Trophoblast cell (in vitro differentiated cells and primary cell): ENCODE measurements around the gene CRYM.
"Not testable (repeated sequence)": the region's sequence is repeated elsewhere in the genome, so short reads cannot be mapped to it uniquely, and the experiment has no call there.

Source experiments
- DNase-seq, 2 donors: peaks; one replicate each; pipeline ENCODE4 v3.0.0-alpha.2; 2016
- H2AFZ ChIP-seq: 2 replicates; pipeline ENCODE4 v1.6.1; 2013; ENCODE audit warnings: low read length, moderate library complexity, mild to moderate bottlenecking; ENCODE audit not compliant: insufficient read depth, poor library complexity
- H2AK5ac ChIP-seq: 2 replicates; pipeline ENCODE4 v1.6.1; 2013; ENCODE audit warnings: mild to moderate bottlenecking, low read length
- H2BK120ac ChIP-seq: 2 replicates; pipeline ENCODE4 v1.6.1; 2013; ENCODE audit warnings: low read length, mild to moderate bottlenecking, moderate library complexity; ENCODE audit not compliant: insufficient read depth, poor library complexity
- H2BK12ac ChIP-seq: 2 replicates; pipeline ENCODE4 v1.6.1; 2013; ENCODE audit warnings: mild to moderate bottlenecking, low read length, moderate library complexity
- H2BK5ac ChIP-seq: 2 replicates; pipeline ENCODE4 v1.6.1; 2013; ENCODE audit warnings: low read length, low read depth, moderate library complexity, mild to moderate bottlenecking; ENCODE audit not compliant: poor library complexity
- H3K14ac ChIP-seq: 2 replicates; pipeline ENCODE4 v1.6.1; 2013; ENCODE audit warnings: mild to moderate bottlenecking, low read length
- H3K18ac ChIP-seq: 2 replicates; pipeline ENCODE4 v1.6.1; 2013; ENCODE audit warnings: mild to moderate bottlenecking, low read length
- H3K23ac ChIP-seq: 2 replicates; pipeline ENCODE4 v1.6.1; 2013; ENCODE audit warnings: low read length
- H3K27ac ChIP-seq: 2 replicates; pipeline ENCODE4 v1.5.1; 2013; ENCODE audit warnings: low read depth, mild to moderate bottlenecking, inconsistent platforms, low read length, moderate library complexity
- H3K27me3 ChIP-seq: 2 replicates; pipeline ENCODE4 v1.6.1; 2013; ENCODE audit warnings: inconsistent platforms, mild to moderate bottlenecking, low read length, moderate library complexity; ENCODE audit not compliant: insufficient read depth
- H3K36me3 ChIP-seq, 2 experiments: 1 replicate in 1 of 2; 2 replicates in 1 of 2; pipeline ENCODE4 v1.6.1; 2013; ENCODE audit warnings: low read length in 2 of 2, mild to moderate bottlenecking in 2 of 2, moderate library complexity in 1 of 2; ENCODE audit not compliant: insufficient read depth in 2 of 2, control insufficient read depth in 1 of 2
- H3K4ac ChIP-seq: 2 replicates; pipeline ENCODE4 v1.6.1; 2013; ENCODE audit warnings: low read depth, mild to moderate bottlenecking, low read length, moderate library complexity
- H3K4me1 ChIP-seq, 2 experiments: 1 replicate in 1 of 2; 2 replicates in 1 of 2; pipeline ENCODE4 v1.6.1; 2013; ENCODE audit warnings: low read length in 2 of 2, mild to moderate bottlenecking in 2 of 2, moderate library complexity in 1 of 2; ENCODE audit not compliant: insufficient read depth in 2 of 2, control insufficient read depth in 1 of 2
- H3K4me2 ChIP-seq: 2 replicates; pipeline ENCODE4 v1.6.1; 2013; ENCODE audit warnings: inconsistent platforms, mild to moderate bottlenecking, low read length, moderate library complexity
- H3K4me3 ChIP-seq: 2 replicates; pipeline ENCODE4 v1.5.1; 2013; ENCODE audit warnings: mild to moderate bottlenecking, low read depth, low read length, inconsistent platforms
- H3K79me1 ChIP-seq: one replicate; pipeline ENCODE4 v1.6.1; 2013; ENCODE audit warnings: low read length
- H3K79me2 ChIP-seq: 2 replicates; pipeline ENCODE4 v1.6.1; 2013; ENCODE audit warnings: low read length, mild to moderate bottlenecking; ENCODE audit not compliant: control insufficient read depth, insufficient read depth, poor library complexity
- H3K9ac ChIP-seq: 2 replicates; pipeline ENCODE4 v1.6.1; 2013; ENCODE audit warnings: mild to moderate bottlenecking, low read length
- H3K9me3 ChIP-seq: 2 replicates; pipeline ENCODE4 v1.6.1; 2013; ENCODE audit warnings: low read depth, mild to moderate bottlenecking, control low read depth, inconsistent platforms, low read length; ENCODE audit not compliant: insufficient read depth
- H4K12ac ChIP-seq: 2 replicates; pipeline ENCODE4 v1.6.1; 2013; ENCODE audit warnings: low read depth, mild to moderate bottlenecking, low read length, moderate library complexity
- H4K8ac ChIP-seq: 2 replicates; pipeline ENCODE4 v1.6.1; 2013; ENCODE audit warnings: low read depth, mild to moderate bottlenecking, low read length, moderate library complexity
- H4K91ac ChIP-seq: one replicate; pipeline ENCODE4 v1.6.1; 2013; ENCODE audit warnings: low read depth, mild to moderate bottlenecking, low read length, moderate library complexity
- WGBS: extraction: QIAGEN DNeasy Blood & Tissue Kit; methylation state at CpG from one replicate; pipeline ENCODE4 v1.1.7; 2013; ENCODE audit warnings: missing lambda C conversion rate; ENCODE audit not compliant: insufficient read length, insufficient coverage; ENCODE audit errors: extremely low coverage; 5-methylcytosine and 5-hydroxymethylcytosine counted together

The CRYM gene

GRCh38 chr16:21312046-21312445 is 34.0 kb upstream of the CRYM start:
- H4K91ac ChIP-seq, H3K27me3 ChIP-seq, H4K12ac ChIP-seq, H2AK5ac ChIP-seq, H3K79me2 ChIP-seq, H2BK120ac ChIP-seq, DNase-seq, H3K4me2 ChIP-seq, H2AFZ ChIP-seq, H2BK12ac ChIP-seq, H2BK5ac ChIP-seq, H4K8ac ChIP-seq, H3K27ac ChIP-seq, H3K9me3 ChIP-seq, H3K18ac ChIP-seq, H3K36me3 ChIP-seq, H3K79me1 ChIP-seq, H3K4me1 ChIP-seq, H3K4me3 ChIP-seq, H3K23ac ChIP-seq, H3K14ac ChIP-seq, H3K4ac ChIP-seq, H3K9ac ChIP-seq: not testable (repeated sequence)
- no CpG with 5 or more reads among the region's 18 CpGs for WGBS

DNA sequence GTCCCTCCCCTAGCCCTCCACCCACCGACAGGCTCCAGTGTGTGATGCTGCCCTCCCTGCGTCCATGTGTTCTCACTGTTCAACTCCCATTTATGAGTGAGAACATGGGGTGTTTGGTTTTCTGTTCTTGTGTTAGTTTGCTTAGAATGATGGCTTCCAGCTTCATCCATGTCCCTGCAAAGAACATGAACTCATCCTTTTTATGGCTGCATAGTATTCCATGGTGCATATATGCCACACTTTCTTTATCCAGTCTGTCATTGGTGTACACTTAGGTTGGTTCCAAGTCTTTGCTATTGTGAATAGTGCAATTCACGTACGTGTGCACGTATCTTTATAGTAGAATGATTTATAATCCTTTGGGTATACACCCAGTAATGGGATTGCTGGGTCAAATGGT is 28.6 kb upstream of the CRYM start:
- not testable (repeated sequence) for H3K14ac ChIP-seq, H4K8ac ChIP-seq, H2AK5ac ChIP-seq, H3K79me2 ChIP-seq, H2BK5ac ChIP-seq, H3K36me3 ChIP-seq, H3K4me1 ChIP-seq, H4K91ac ChIP-seq, H3K18ac ChIP-seq, H2BK120ac ChIP-seq, H3K4me2 ChIP-seq, H2BK12ac ChIP-seq, H4K12ac ChIP-seq, H3K27ac ChIP-seq, H3K9ac ChIP-seq, H3K4ac ChIP-seq, H3K9me3 ChIP-seq, H3K4me3 ChIP-seq, H2AFZ ChIP-seq, H3K27me3 ChIP-seq, H3K23ac ChIP-seq, H3K79me1 ChIP-seq, DNase-seq
- WGBS: no CpG with 5 or more reads among the region's 5 CpGs

- Histone ChIP-seq H3K14ac (no peak overlapping the region), H2AFZ (no peak overlapping the region), H3K27me3 (peaks cover 6% of the 10 kb centered on the region), H3K4me2 (no peak overlapping the region), H3K4me1 (peaks cover 3 to 9% of the 10 kb centered on the region in 2 experiments), H3K18ac (no peak overlapping the region), H4K12ac (no peak overlapping the region), H3K4me3 (no peak overlapping the region), H3K36me3 (no peaks in the 10 kb centered on the region), H4K91ac (no peak overlapping the region), H2BK120ac (no peak overlapping the region), H2BK5ac (no peak overlapping the region), H4K8ac (no peak overlapping the region), H3K79me2 (no peaks in the 10 kb centered on the region), H2BK12ac (no peak overlapping the region), H3K9ac (no peak overlapping the region), H2AK5ac (no peak overlapping the region), H3K4ac (no peak overlapping the region), H3K9me3 (peaks cover 3% of the 10 kb centered on the region), H3K79me1 (no peaks in the 10 kb centered on the region), H3K27ac (no peak overlapping the region), H3K23ac (no peak overlapping the region)
- peak in 1 of 2 donors; percentile 9 for DNase-seq
- WGBS: no CpG with 5 or more reads among the region's 4 CpGs
These were observed 24.9 kb upstream of the CRYM start for GRCh38 chr16:21302898-21303528.

DNA sequence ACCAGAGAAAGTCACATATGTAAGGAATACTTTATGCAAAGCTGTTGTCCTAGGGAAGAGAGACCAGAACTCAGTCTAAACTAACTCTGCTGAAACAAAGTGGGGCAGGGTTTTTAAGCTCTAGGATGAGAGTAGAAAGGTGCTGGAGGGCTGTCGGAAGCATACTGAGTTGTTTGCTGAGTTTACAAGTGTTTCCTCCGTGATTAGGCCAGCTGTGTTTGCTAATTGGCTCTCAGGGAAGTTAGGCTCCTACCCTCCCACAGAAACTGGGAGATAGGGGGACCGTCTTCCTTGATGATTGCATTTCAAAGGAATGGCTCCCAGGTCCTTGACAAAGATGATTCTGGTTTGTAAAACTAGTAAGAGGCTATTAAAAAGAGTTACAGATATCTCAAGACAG is 24.4 kb upstream of the CRYM start:
- no peak overlapping the region for H3K4ac ChIP-seq
- no peaks in the 10 kb centered on the region for H3K79me2 ChIP-seq
- H3K27me3 ChIP-seq: peaks cover 6% of the 10 kb centered on the region
- H3K23ac ChIP-seq: no peak overlapping the region
- H2BK120ac ChIP-seq: no peak overlapping the region
- peaks cover 3% of the 10 kb centered on the region for H3K9me3 ChIP-seq
- DNase-seq: no peak
- no peak overlapping the region for H3K9ac ChIP-seq
- H2AK5ac ChIP-seq: no peak overlapping the region
- no peak overlapping the region for H4K12ac ChIP-seq
- no peak overlapping the region for H4K8ac ChIP-seq
- H2AFZ ChIP-seq: no peak overlapping the region
- H2BK5ac ChIP-seq: no peak overlapping the region
- no CpG with 5 or more reads among the region's 3 CpGs for WGBS
- no peaks in the 10 kb centered on the region for H3K36me3 ChIP-seq
- H3K18ac ChIP-seq: no peak overlapping the region
- no peak overlapping the region for H3K27ac ChIP-seq
- H3K4me2 ChIP-seq: no peak overlapping the region
- no peak overlapping the region for H2BK12ac ChIP-seq
- H4K91ac ChIP-seq: no peak overlapping the region
- no peak overlapping the region for H3K14ac ChIP-seq
- H3K4me3 ChIP-seq: no peak overlapping the region
- no peaks in the 10 kb centered on the region for H3K79me1 ChIP-seq
- H3K4me1 ChIP-seq: peaks cover 3 to 9% of the 10 kb centered on the region in 2 experiments
